Dermis microvascular lymphatic vessel endothelial cell (primary cell): ENCODE data around the gene ZBED5. TPM values are rescaled to one million over a fixed set of nuclear protein-coding genes. Genes with fewer than 3 reads are reported as not detected.

ENCODE experiments used
- DNase-seq, 2 donors: peaks; one replicate each; pipeline versions ENCODE4 v3.0.0 to v3.0.0-alpha.2; 2010; ENCODE audit warnings: low read depth in 2 of 2
- total RNA-seq: library from RNA; depleted of rRNA; stranded (reverse); fragments of >200 nt; gene quantifications from 2 replicates; pipeline ENCODE4 v1.2.1, GENCODE V29; 2014

The ZBED5 gene
- total RNA-seq, 1 donor from 2014 or later: 9.4 TPM

GRCh38 chr11:10878408-10879214, 20.8 kb upstream of the ZBED5 start:
- peak in 1 of 2 donors; percentile 69 for DNase-seq

- DNase-seq: no peak
Observed at GRCh38 chr11:10876158-10876557, 18.3 kb upstream of the ZBED5 start.

GRCh38 chr11:10875430-10876021, 17.7 kb upstream of the ZBED5 start:
- no peak for DNase-seq

GRCh38 chr11:10872097-10872496, 14.2 kb upstream of the ZBED5 start:
- no peak for DNase-seq

- DNase-seq: no peak
Observed at GRCh38 chr11:10868352-10868751, 10.5 kb upstream of the ZBED5 start.

GRCh38 chr11:10866893-10867331, 9.1 kb upstream of the ZBED5 start:
- no peak for DNase-seq

- DNase-seq: no peak
Observed at GRCh38 chr11:10865837-10866270, 8.0 kb upstream of the ZBED5 start.

- DNase-seq: peak in 1 of 2 donors; percentile 28
Observed at GRCh38 chr11:10864688-10865087, 6.8 kb upstream of the ZBED5 start.

GRCh38 chr11:10862446-10862845, 4.6 kb upstream of the ZBED5 start:
- no peak for DNase-seq

- no peak for DNase-seq
Observed at GRCh38 chr11:10861799-10862198, 3.9 kb upstream of the ZBED5 start.

GRCh38 chr11:10861047-10861446, 3.2 kb upstream of the ZBED5 start:
- no peak for DNase-seq

- peak in 1 of 2 donors; percentile 62 for DNase-seq
Observed at GRCh38 chr11:10858439-10859325, 829 bp upstream of the ZBED5 start.

- no peak for DNase-seq
Observed at GRCh38 chr11:10857459-10857708, 469 bp downstream of the ZBED5 start.

GRCh38 chr11:10856689-10857458, 979 bp downstream of the ZBED5 start:
- DNase-seq: peak in 1 of 2 donors; percentile 39

- DNase-seq: no peak
Observed at GRCh38 chr11:10855295-10855694, 2.6 kb downstream of the ZBED5 start.

GRCh38 chr11:10847960-10848860, 9.6 kb downstream of the ZBED5 start:
- no peak for DNase-seq

GRCh38 chr11:10846660-10847059, 11.2 kb downstream of the ZBED5 start:
- DNase-seq: no peak

- DNase-seq: no peak
Observed at GRCh38 chr11:10845589-10845988, 12.3 kb downstream of the ZBED5 start.

GRCh38 chr11:10844796-10845195, 13.1 kb downstream of the ZBED5 start:
- DNase-seq: no peak

- no peak for DNase-seq
Observed at GRCh38 chr11:10844356-10844755, 13.5 kb downstream of the ZBED5 start.
